ENCODE results near the gene NGEF.
"Not testable (repeated sequence)": the region's sequence is repeated elsewhere in the genome, so short reads cannot be mapped to it uniquely, and the experiment has no call there.

NGEF gene

DNA sequence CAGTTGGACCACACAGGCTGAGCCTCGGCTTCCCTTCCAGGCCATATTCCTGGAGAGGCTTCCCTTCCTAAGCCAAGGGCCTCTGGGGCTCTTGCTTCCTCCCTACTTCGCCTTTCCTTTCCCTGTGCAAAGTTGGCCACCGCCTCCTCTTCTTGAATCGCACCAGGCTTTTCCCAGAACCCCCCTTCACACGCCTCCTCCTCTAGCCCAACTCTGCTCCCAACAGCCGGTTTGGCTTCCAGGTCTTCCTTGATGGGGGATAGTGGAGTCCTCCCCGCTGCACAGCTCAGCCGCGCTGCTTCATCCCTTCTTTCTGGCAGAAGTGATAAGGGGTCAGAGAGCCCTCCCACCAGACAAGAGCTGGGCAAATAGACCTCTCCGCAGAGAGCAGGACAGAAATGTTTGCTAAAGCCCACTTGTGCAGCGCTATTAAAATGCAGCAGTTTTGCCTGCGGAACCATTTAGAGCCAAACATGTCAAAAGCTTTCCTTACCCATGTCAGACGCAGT, 86.6 kb downstream of the NGEF start:
- DNase-seq, result no peak

- no peak for DNase-seq
Observed at GRCh38 chr2:232925821-232926156, 87.3 kb downstream of the NGEF start.

- no peak for DNase-seq
Observed at GRCh38 chr2:232925153-232925820, 87.8 kb downstream of the NGEF start.

DNA sequence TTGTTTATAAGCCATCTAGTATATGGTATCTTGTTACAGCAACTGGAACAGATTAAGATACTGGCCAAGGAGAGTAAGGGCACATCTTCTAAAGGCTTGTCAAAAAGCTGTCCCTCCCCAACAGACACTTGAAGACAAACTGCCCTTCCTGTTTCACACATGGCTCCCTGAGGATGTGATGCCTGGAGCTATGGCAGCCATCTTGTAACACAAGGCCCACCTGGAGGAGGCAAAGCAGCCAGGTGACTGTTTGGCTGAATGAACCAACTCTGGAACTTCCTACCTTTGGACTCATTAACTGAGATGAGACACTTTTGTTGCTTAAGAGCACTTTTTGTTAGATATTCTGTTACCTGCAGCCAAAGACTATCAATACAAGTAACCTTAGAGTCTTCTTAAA, 88.6 kb downstream of the NGEF start:
- DNase-seq, result no peak

DNA sequence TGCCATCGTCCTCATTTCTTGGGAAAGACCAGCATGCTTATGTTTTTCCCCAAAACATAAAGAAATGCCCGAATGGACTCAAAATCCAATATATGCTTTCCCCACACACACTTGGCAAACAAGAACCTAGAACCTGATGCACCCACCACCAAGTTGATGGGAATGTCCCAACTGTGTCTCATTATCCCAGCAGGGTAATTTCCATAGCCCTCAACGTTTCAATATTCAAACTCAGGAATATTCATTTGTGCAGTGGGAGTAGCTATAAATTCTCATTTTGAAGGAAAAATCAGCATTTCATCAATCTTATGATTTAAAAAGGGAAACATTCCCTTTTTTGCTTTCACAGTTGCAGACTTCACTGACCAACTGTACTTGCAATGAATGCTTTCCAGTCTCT, 92.3 kb downstream of the NGEF start:
- no peak for DNase-seq

- no peak for DNase-seq
Observed at GRCh38 chr2:232920055-232920454, 93.0 kb downstream of the NGEF start.

GRCh38 chr2:232919141-232919540, 93.9 kb downstream of the NGEF start:
- DNase-seq, result no peak

DNA sequence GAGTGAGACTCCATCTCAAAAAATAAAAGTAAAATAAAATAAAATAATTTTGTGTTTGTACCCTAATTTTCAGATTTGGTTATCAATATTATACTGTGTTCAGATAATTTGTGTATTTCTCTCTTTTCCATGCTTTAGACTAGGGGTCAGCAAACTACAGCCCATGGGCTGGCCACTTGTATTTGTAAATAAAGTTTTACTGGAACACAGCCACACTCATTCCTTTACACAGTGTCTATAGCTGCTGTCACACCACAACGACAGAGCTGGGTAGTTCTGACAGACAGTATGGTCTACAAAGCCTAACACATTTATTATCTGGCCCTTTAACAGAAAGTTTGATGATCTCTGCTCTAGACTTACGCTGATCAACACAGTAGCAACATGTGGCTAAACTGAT, 99.2 kb downstream of the NGEF start:
- DNase-seq, result no peak

GRCh38 chr2:232911712-232912277, 101.3 kb downstream of the NGEF start:
- no peak for DNase-seq

DNA sequence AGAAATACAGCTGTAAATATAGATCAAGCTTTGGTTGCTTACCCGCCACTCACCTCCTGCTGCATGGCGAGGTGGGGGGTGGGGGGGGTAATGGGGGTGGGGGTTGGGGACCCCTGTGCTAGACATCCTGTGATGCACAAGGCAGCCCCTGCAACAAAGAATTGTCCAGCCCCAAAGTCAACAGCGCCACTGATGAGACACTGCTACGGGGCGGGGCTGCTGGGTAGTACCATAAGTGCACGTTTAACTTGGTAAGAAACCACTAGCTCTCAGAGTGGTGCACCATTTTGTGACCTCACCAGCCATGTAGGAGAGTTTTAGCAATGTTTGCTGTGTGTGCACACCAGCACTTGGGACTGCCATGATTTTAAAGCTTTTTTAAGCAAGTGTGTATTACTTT, 102.7 kb downstream of the NGEF start:
- DNase-seq, result no peak

DNA sequence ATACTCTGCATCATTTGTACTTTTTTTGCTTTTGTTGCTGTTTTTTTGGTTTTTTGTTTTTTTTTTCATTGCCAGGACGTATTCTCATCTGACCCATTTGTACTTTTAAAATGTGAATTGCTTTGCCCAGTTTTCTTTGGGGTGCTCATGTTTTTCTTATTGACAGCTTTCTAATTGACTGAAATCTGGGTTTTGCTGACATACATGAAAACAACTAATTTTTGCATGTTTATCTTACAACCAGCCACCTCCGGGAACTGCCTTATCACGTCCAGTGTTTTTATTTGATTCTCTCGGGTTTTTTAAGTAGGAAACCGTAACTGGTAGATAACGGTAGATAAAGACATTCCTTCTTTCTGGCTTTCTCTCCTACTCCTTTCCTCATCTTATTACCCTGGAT, 104.4 kb downstream of the NGEF start:
- no peak for DNase-seq

DNA sequence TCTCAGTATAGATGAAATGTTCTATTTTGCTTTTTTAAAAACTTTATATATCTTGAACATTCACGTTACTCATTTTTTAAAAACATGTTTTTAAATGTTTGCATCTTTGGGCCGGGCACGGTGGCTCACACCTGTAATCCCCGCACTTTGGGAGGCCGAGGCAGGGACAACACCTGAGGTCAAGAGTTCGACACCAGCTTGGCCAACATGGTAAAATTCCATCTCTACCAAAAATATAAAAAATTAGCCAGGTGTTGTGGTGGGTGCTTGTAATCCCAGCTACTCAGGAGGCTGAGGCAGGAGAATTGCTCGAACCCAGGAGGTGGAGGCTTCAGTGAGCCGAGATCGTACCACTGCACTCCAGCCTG, 105.4 kb downstream of the NGEF start:
- DNase-seq, result not testable (repeated sequence)

GRCh38 chr2:232906867-232907717, 106.0 kb downstream of the NGEF start:
- not testable (repeated sequence) for DNase-seq

GRCh38 chr2:232903989-232904388, 109.1 kb downstream of the NGEF start:
- DNase-seq, result no peak

DNA sequence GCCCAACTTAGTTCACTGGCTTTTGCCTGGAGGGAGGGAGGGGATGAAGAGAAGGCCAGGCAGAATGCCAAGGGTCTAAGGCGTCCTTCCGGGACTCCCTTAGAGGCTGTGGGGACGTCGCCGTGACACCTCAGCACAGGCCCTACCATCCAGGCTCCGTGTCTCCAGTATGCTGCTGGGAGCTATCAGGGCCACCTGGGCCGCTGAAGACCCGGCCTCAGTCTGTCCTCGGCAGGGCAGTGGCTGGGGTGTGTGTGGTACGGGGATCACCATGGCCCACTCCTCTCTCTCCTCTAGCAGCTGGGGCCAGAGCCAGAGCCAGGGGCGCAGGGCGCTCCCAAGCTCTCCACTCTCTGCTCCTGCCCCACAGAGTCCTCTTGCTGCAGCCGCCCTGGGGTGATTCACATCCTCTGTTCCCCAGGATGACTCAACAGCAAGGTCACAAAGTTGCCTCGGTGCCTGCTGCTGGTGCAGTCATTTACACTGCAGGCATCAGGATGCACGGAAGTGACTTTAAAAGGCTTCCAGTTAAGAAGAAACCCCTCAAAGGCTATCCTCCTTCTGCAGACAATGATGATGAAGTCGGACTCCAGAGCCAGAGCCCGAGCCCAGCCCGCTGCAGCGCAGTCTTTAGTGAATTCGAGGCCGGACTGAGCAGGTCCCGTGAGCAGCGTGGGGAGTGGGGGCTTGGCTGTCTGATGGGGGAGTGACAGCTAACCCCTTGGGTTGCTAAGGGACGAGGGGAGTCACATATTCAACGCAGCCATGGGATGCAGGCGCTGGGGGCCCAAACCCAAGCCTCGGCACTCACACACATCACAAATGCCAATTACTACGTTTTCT, 111.1 kb downstream of the NGEF start:
- DNase-seq, result peak; percentile 87

DNA sequence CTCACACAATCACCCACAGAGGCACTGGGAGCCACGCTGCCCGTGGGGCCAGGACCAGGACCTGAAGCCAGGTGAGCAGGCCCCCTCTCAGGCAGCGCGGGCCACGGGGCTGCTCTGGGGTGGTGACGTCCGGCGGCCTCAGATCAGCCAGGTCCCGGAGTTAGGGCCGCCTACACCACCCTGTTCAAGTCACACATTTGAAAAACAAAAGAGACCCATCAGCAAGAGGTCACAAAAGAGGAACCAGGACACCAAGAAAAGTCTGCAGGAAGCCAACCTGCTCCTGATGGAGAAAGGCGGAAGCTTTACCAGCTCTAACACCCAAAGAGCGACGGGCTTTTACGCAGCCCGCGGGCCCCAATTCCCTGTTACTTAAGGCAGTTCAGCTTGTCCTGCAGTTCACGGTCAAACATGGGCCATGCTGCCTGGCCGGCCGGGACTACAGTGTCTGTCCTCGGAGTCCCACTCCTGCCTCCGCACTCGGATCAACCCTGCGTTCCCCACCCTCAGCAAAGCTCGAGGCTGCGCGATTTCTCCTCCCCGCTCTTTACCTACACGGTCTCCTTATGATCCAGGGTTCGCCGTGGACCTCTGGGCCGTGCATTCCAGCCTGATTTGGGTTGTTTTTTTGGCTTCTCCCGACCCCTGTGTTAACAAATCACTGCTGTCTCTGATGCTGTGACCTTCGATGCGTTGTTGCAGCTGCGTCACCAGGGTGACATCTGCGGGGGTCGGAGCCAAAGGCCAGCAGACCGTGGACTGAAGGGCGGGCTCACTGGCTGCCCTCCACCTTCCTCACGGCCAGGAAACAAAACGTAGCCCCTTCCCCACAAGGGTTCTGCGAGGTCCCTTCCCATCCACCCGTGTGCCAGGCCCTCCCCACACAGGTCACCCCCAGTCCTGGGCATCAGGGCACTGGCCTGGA, 112.0 kb downstream of the NGEF start:
- DNase-seq, result no peak

DNA sequence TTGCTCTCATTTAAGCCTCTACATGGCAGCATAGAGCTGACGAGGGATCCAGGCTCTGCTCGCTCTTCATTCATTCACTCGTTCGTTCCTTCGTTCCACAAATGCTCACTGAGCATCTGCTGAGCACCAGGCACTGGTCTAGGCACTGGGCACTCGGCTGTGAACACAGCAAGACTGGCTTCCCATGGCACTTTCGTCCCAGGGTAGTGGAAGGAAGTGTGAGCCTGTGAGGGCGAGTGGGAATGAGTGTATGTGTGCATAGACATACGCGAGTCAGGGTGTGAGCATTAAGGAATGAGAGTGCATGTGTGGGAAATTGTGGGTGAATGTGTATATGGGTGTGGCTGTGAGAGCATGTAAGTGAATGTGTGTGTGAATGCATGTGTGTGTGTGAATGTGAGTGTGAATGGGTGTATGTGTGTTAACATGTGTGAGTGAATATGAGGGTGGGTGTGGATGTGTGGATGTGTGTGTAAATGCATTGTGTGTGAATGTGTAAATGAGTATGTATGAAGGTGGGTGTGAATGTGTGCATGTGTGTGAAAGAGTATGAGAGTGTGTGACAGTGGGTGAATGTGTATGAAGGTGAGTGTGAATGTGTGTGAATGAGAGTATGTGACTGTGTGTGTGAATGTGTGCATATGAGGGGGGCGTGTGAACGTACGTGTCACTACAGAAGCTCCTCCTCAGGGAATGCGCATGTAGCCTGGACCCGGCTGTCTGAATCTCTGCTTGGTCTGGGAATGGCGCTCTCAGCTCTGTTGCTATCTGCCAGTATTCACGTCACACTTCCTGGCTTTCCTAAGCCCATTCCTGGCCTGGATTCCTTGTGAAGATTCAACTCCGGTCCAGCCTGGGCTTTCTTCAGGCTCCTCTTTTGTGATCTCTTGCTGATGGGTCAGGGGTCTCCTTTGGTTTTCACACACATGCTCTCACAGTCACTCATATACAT, 114.2 kb downstream of the NGEF start:
- DNase-seq, result peak; percentile 53

GRCh38 chr2:232897598-232898408, 115.3 kb downstream of the NGEF start:
- no peak for DNase-seq

Data from fibroblast of skin of abdomen (primary cell).